ENCODE results near the gene TEX19. TPM values are rescaled to one million over a fixed set of nuclear protein-coding genes. Genes with fewer than 3 reads are reported as not detected.

Gene TEX19
- total RNA-seq, 1 donor from 2014 or later: not detected

- H3K4me1 ChIP-seq: peaks cover 19% of the 10 kb centered on the region
- peaks cover 26% of the 10 kb centered on the region for H3K27me3 ChIP-seq
- TF ChIP-seq CTCF (IDR thresholded peaks at IDR 0.05): no peak
- no peaks in the 10 kb centered on the region for H3K9me3 ChIP-seq
- ATAC-seq (peak; percentile 9), DNase-seq (no peak)
- no peaks in the 10 kb centered on the region for H3K36me3 ChIP-seq
- peak within 1 kb of the TSS; percentile 19 for H3K4me3 ChIP-seq
- peak within 1 kb of the TSS; percentile 30 for H3K27ac ChIP-seq
- intact Hi-C loops (cut with DNase I): no loop called here
These were observed 41.5 kb upstream of the TEX19 start, which contains the start of gene CD7 for GRCh38 chr17:82317394-82318168. CD7 (minus strand) TSS chr17:82317608; CDS start chr17:82317495, 113 bp downstream.

- Histone ChIP-seq H3K9me3 (no peaks in the 10 kb centered on the region), H3K4me3 (no peak overlapping the region), H3K27me3 (peaks cover 26% of the 10 kb centered on the region), H3K4me1 (peaks cover 19% of the 10 kb centered on the region), H3K27ac (no peak overlapping the region), H3K36me3 (no peaks in the 10 kb centered on the region)
- TF ChIP-seq CTCF (IDR thresholded peaks at IDR 0.05): no peak
- intact Hi-C loops (cut with DNase I): no loop called here
- DNase-seq (no peak), ATAC-seq (no peak)
These were observed 40.9 kb upstream of the TEX19 start for GRCh38 chr17:82318169-82318498.

GRCh38 chr17:82318772-82319606, 40.1 kb upstream of the TEX19 start:
- Histone ChIP-seq H3K4me3 (no peak overlapping the region), H3K4me1 (peaks cover 19% of the 10 kb centered on the region), H3K9me3 (no peaks in the 10 kb centered on the region), H3K36me3 (no peaks in the 10 kb centered on the region), H3K27me3 (peaks cover 21% of the 10 kb centered on the region), H3K27ac (no peak overlapping the region)
- intact Hi-C loops (cut with DNase I): no loop called here
- DNase-seq (no peak), ATAC-seq (no peak)
- no peak for TF ChIP-seq CTCF (IDR thresholded peaks at IDR 0.05)

GRCh38 chr17:82319619-82320062, 39.4 kb upstream of the TEX19 start:
- TF ChIP-seq CTCF (IDR thresholded peaks at IDR 0.05): no peak
- Histone ChIP-seq H3K27ac (no peak overlapping the region), H3K36me3 (no peaks in the 10 kb centered on the region), H3K4me1 (peaks cover 19% of the 10 kb centered on the region), H3K9me3 (no peaks in the 10 kb centered on the region), H3K27me3 (peaks cover 15% of the 10 kb centered on the region), H3K4me3 (no peak overlapping the region)
- ATAC-seq: no peak
- intact Hi-C loops (cut with DNase I): loop anchor here (5.0 kb wide), 1 partner anchor 82 kb away; no protein-coding TSS in a partner anchor
- peak; percentile 60 for DNase-seq

- DNase-seq: peak; percentile 64
- Histone ChIP-seq H3K36me3 (no peaks in the 10 kb centered on the region), H3K27me3 (peaks cover 8% of the 10 kb centered on the region), H3K9me3 (no peaks in the 10 kb centered on the region), H3K4me1 (peaks cover 18% of the 10 kb centered on the region), H3K4me3 (no peak overlapping the region), H3K27ac (no peak overlapping the region)
- TF ChIP-seq CTCF (IDR thresholded peaks at IDR 0.05): no peak
- no peak for ATAC-seq
- intact Hi-C loops (cut with DNase I): loop anchor here (5.0 kb wide), 1 partner anchor 83 kb away; no protein-coding TSS in a partner anchor
These were observed 38.8 kb upstream of the TEX19 start for GRCh38 chr17:82320140-82320840.
